ENCODE results near the gene PDLIM7. TPM values are rescaled to one million over a fixed set of nuclear protein-coding genes. Genes with fewer than 3 reads are reported as not detected.

Gene PDLIM7
- total and polyA plus RNA-seq, 4 donors = 49.2 to 124 (median 83.5) TPM

GRCh38 chr5:177483042-177483441 lies 14.4 kb downstream of the PDLIM7 start:
- H3K9me3 ChIP-seq (ENCODE audit: control insufficient read depth in 4 of 4, insufficient read depth in 3 of 4, low read length in 3 of 4) = peaks cover 0 to 3% (median 0%) of the 10 kb centered on the region in 4 donors
- DNase-seq (no peak), ATAC-seq (ENCODE audit: insufficient read depth, low FRiP score) (no peak)
- H3K9ac ChIP-seq (ENCODE audit: insufficient read depth in 1 of 2, low read length in 2 of 2) = no peak overlapping the region
- H3K4me3 ChIP-seq = no peak overlapping the region
- no peak overlapping the region for H3K27ac ChIP-seq (ENCODE audit: low read depth in 1 of 2, low read length in 1 of 2)
- peaks cover 0 to 39% (median 17%) of the 10 kb centered on the region in 4 donors for H3K36me3 ChIP-seq (ENCODE audit: control insufficient read depth in 4 of 4, insufficient read depth in 4 of 4, low read length in 4 of 4)
- WGBS, 2 donors = 96 to 98% methylated on average over 9 of the region's 9 CpGs
- no peaks in the 10 kb centered on the region for H3K27me3 ChIP-seq (ENCODE audit: control insufficient read depth in 3 of 3, insufficient read depth in 3 of 3, low read length in 2 of 3)
- TF ChIP-seq, protein P1, sequence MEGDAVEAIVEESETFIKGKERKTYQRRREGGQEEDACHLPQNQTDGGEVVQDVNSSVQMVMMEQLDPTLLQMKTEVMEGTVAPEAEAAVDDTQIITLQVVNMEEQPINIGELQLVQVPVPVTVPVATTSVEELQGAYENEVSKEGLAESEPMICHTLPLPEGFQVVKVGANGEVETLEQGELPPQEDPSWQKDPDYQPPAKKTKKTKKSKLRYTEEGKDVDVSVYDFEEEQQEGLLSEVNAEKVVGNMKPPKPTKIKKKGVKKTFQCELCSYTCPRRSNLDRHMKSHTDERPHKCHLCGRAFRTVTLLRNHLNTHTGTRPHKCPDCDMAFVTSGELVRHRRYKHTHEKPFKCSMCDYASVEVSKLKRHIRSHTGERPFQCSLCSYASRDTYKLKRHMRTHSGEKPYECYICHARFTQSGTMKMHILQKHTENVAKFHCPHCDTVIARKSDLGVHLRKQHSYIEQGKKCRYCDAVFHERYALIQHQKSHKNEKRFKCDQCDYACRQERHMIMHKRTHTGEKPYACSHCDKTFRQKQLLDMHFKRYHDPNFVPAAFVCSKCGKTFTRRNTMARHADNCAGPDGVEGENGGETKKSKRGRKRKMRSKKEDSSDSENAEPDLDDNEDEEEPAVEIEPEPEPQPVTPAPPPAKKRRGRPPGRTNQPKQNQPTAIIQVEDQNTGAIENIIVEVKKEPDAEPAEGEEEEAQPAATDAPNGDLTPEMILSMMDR (IDR thresholded peaks at IDR 0.05; ENCODE audit: control extremely low read depth, extremely low read depth) = no peak
- peaks cover 3 to 16% (median 9%) of the 10 kb centered on the region in 5 donors for H3K4me1 ChIP-seq (ENCODE audit: control insufficient read depth in 5 of 5, insufficient read depth in 5 of 5, low read length in 5 of 5)

DNA sequence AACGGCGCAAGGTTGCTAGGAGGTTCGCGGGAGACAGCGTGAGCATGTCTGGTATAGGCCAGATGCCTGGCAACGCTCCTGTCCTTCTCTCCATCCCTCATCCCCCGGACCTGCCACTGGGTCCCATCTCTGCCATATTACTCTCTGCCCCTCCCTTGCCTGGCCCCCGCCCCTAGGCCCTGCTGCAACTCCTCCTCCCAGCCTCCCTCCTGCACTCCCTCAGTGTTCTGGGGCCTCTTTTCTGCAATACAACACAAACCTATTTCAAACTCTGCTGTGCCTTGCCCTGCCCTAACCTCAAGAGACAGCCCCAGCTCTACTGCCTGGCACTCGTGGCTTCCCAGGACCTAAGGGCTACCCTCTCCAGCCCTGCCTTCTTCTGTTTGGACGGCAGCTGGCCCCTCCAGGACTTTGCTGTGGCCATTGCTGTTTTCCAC lies 15.0 kb downstream of the PDLIM7 start:
- H3K27ac ChIP-seq (ENCODE audit: low read depth in 1 of 2, low read length in 1 of 2) = no peak overlapping the region
- H3K9ac ChIP-seq (ENCODE audit: insufficient read depth in 1 of 2, low read length in 2 of 2) = no peak overlapping the region
- ATAC-seq (ENCODE audit: insufficient read depth, low FRiP score) (no peak), DNase-seq (no peak)
- H3K4me3 ChIP-seq = no peak overlapping the region
- H3K27me3 ChIP-seq (ENCODE audit: control insufficient read depth in 3 of 3, insufficient read depth in 3 of 3, low read length in 2 of 3) = no peaks in the 10 kb centered on the region
- peaks cover 3 to 16% (median 9%) of the 10 kb centered on the region in 5 donors for H3K4me1 ChIP-seq (ENCODE audit: control insufficient read depth in 5 of 5, insufficient read depth in 5 of 5, low read length in 5 of 5)
- WGBS, 2 donors = 92 to 94% methylated on average over 10 of the region's 10 CpGs
- TF ChIP-seq, protein P1 (IDR thresholded peaks at IDR 0.05; ENCODE audit: control extremely low read depth, extremely low read depth) = no peak
- peaks cover 0 to 3% (median 0%) of the 10 kb centered on the region in 4 donors for H3K9me3 ChIP-seq (ENCODE audit: control insufficient read depth in 4 of 4, insufficient read depth in 3 of 4, low read length in 3 of 4)
- H3K36me3 ChIP-seq (ENCODE audit: control insufficient read depth in 4 of 4, insufficient read depth in 4 of 4, low read length in 4 of 4) = peaks cover 0 to 33% (median 14%) of the 10 kb centered on the region in 4 donors

DNA sequence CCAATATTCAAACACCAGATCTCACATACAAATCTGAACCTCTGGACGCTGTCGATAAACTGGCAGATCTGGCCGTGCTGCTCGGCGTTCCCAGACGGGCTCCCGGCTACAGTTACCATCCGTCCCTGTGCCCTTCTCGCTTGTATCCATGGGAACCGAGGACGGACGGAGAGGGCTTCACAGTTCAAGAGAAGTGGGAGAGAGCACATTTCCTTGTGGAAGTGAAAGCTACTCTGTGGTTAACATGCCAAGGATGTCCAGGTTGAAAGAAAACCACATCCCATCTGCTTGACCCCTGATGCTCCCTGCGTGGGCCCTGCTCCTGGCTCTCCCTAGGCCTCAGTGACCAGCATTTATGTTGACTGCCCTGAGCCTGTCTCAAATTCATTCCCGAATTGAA lies 17.6 kb downstream of the PDLIM7 start:
- DNase-seq = peak in 2 of 3 donors; percentile 46 to 56
- H3K36me3 ChIP-seq (ENCODE audit: control insufficient read depth in 4 of 4, insufficient read depth in 4 of 4, low read length in 4 of 4) = peaks cover 0 to 25% (median 6%) of the 10 kb centered on the region in 4 donors
- no peak for ATAC-seq (ENCODE audit: insufficient read depth, low FRiP score)
- no peak overlapping the region for H3K4me3 ChIP-seq
- peak overlapping the region in 1 of 2 donors; percentile 35 for H3K9ac ChIP-seq (ENCODE audit: insufficient read depth in 1 of 2, low read length in 2 of 2)
- no peaks in the 10 kb centered on the region for H3K9me3 ChIP-seq (ENCODE audit: control insufficient read depth in 4 of 4, insufficient read depth in 3 of 4, low read length in 3 of 4)
- H3K27ac ChIP-seq (ENCODE audit: low read depth in 1 of 2, low read length in 1 of 2) = peak overlapping the region in 1 of 2 donors; percentile 51
- H3K27me3 ChIP-seq (ENCODE audit: control insufficient read depth in 3 of 3, insufficient read depth in 3 of 3, low read length in 2 of 3) = no peaks in the 10 kb centered on the region
- peaks cover 3 to 22% (median 9%) of the 10 kb centered on the region in 5 donors for H3K4me1 ChIP-seq (ENCODE audit: control insufficient read depth in 5 of 5, insufficient read depth in 5 of 5, low read length in 5 of 5)
- WGBS, 2 donors = 60 to 64% methylated on average over 14 of the region's 14 CpGs
- TF ChIP-seq, protein P1 (IDR thresholded peaks at IDR 0.05; ENCODE audit: control extremely low read depth, extremely low read depth) = no peak
